Endothelial cell of umbilical vein (primary cell): ENCODE data around the gene MTA2. TPM values are rescaled to one million over a fixed set of nuclear protein-coding genes. Genes with fewer than 3 reads are reported as not detected.

Experiments
- BruUV-seq: library from RNA; stranded (reverse); fragments of 400-500 nt; replicated peaks from 2 replicates; lab custom pipeline; 2021; lab: Mats Ljungman, UMichigan
- CTCF ChIA-PET: fragments of 300-600, 350-600 bp; sonication (Branson Sonifier 250); formaldehyde crosslinking; loops from one replicate; lab custom pipeline; 2021; ENCODE audit warnings: antibody characterized with exemption, inconsistent platforms; lab: Charles Lee
- POLR2A ChIA-PET: fragments of 300-600, 350-600 bp; sonication (Branson Sonifier 250); formaldehyde crosslinking; loops from one replicate; lab custom pipeline; 2021; ENCODE audit warnings: antibody characterized with exemption, inconsistent platforms; lab: Charles Lee
- DNase-seq: peaks from one replicate; pipeline ENCODE4 v3.0.0-alpha.2; 2011; ENCODE audit warnings: low read depth, low spot score
- FAIRE-seq: peaks from 2 replicates; lab custom pipeline; 2011; peaks lifted over from hg19 to GRCh38; lab: Jason Lieb, UNC
- H2AFZ ChIP-seq: 2 replicates; pipeline ENCODE4 v1.6.0; 2012; ENCODE audit warnings: low read depth, low read length, control low read depth, inconsistent platforms
- H3K27ac ChIP-seq: 2 replicates; pipeline ENCODE4 v1.5.1; 2011; ENCODE audit warnings: low read depth, mild to moderate bottlenecking, control low read depth, low read length, moderate library complexity; ENCODE audit not compliant: insufficient read depth
- H3K27me3 ChIP-seq, 2 experiments: 2 replicates each; pipeline versions ENCODE4 v1.6.0 to v1.6.1; 2011; ENCODE audit warnings: low read length in 2 of 2, mixed read lengths in 1 of 2; ENCODE audit not compliant: control insufficient read depth in 2 of 2, insufficient read depth in 2 of 2
- H3K36me3 ChIP-seq, 2 experiments: 2 replicates in 1 of 2; 3 replicates in 1 of 2; pipeline ENCODE4 v1.5.1; 2011; ENCODE audit warnings: low read length in 2 of 2, mild to moderate bottlenecking in 1 of 2, moderate library complexity in 1 of 2; ENCODE audit not compliant: control insufficient read depth in 2 of 2, insufficient read depth in 2 of 2; ENCODE audit errors: extremely low read depth in 1 of 2
- H3K4me1 ChIP-seq: 3 replicates; pipeline ENCODE4 v1.5.1; 2011; ENCODE audit warnings: mild to moderate bottlenecking, low read length; ENCODE audit not compliant: control insufficient read depth, insufficient read depth; ENCODE audit errors: extremely low read depth
- H3K4me2 ChIP-seq: 2 replicates; pipeline ENCODE4 v1.6.1; 2011; ENCODE audit warnings: low read length, control low read depth, mixed read lengths; ENCODE audit not compliant: insufficient read depth
- H3K4me3 ChIP-seq, 3 experiments: fragments of 200-600 bp in 1 of 3; sonication (generic), shearing (Covaris generic) in 1 of 3; replicated peaks in 1 of 3; 2 replicates each; pipeline ENCODE4 v1.5.1; 2011 to 2016; ENCODE audit warnings: control low read depth in 3 of 3, low read length in 3 of 3, mild to moderate bottlenecking in 2 of 3, inconsistent platforms in 1 of 3, low read depth in 1 of 3, moderate library complexity in 1 of 3; ENCODE audit not compliant: insufficient read depth in 1 of 3
- H3K79me2 ChIP-seq: 2 replicates; pipeline ENCODE4 v1.6.0; 2012; ENCODE audit warnings: low read length, inconsistent platforms; ENCODE audit not compliant: control insufficient read depth, insufficient read depth
- H3K9ac ChIP-seq: replicated peaks from 2 replicates; pipeline ENCODE3; 2011; ENCODE audit warnings: low read length, control low read depth; ENCODE audit not compliant: insufficient read depth; ENCODE audit errors: extremely low read depth
- H3K9me1 ChIP-seq: replicated peaks from 3 replicates; pipeline ENCODE4 v1.6.0; 2011; ENCODE audit warnings: mild to moderate bottlenecking, low read length; ENCODE audit not compliant: control insufficient read depth, insufficient read depth; ENCODE audit errors: extremely low read depth
- H3K9me3 ChIP-seq: replicated peaks from 2 replicates; pipeline ENCODE4 v1.5.1; 2012; ENCODE audit warnings: low read length, inconsistent platforms; ENCODE audit not compliant: control insufficient read depth, insufficient read depth
- H4K20me1 ChIP-seq: replicated peaks from 2 replicates; pipeline ENCODE3; 2011; ENCODE audit warnings: mild to moderate bottlenecking, low read length; ENCODE audit not compliant: control insufficient read depth, insufficient read depth; ENCODE audit errors: extremely low read depth
- EZH2 ChIP-seq: IDR thresholded peaks from 2 replicates; pipeline ENCODE4 v1.6.1; 2012; ENCODE audit warnings: borderline replicate concordance, low read depth, mild to moderate bottlenecking, moderate library complexity, low read length, inconsistent platforms; ENCODE audit not compliant: severe bottlenecking
- FOS ChIP-seq: IDR thresholded peaks from 2 replicates; pipeline ENCODE4 v1.6.1; 2011; ENCODE audit warnings: mild to moderate bottlenecking, low read length, moderate library complexity, borderline replicate concordance; ENCODE audit not compliant: insufficient read depth
- JUN ChIP-seq: IDR thresholded peaks from 2 replicates; pipeline ENCODE4 v1.6.1; 2011; ENCODE audit warnings: borderline replicate concordance, low read depth; ENCODE audit not compliant: insufficient read length, insufficient read depth
- MYC ChIP-seq: IDR thresholded peaks from one replicate; pipeline ENCODE4 v1.6.1; 2011; ENCODE audit warnings: mild to moderate bottlenecking, low read depth, low read length
- POLR2A ChIP-seq: IDR thresholded peaks from 2 replicates; pipeline ENCODE4 v1.6.1; 2012; ENCODE audit warnings: low read depth, mild to moderate bottlenecking, control low read depth, low read length
- POLR2AphosphoS5 ChIP-seq: IDR thresholded peaks from 2 replicates; pipeline ENCODE4 v1.6.1; 2012; ENCODE audit warnings: low read depth, mild to moderate bottlenecking, control low read depth, low read length, moderate library complexity; ENCODE audit not compliant: insufficient read depth
- dilution Hi-C: fragments of 300-500 bp; cut with MboI; formaldehyde crosslinking; loops from one replicate; pipeline ENCODE4 v1.15.0; 2019; ENCODE audit warnings: low sequenced_read_pairs; ENCODE audit not compliant: extremely low pct_ligation_motif_present
- intact Hi-C: fragments of 100-400 bp; cut with micrococcal nuclease; formaldehyde crosslinking; loops from one replicate; pipeline ENCODE4 v1.10.0; 2022
- polyA plus RNA-seq, 4 experiments: library from polyadenylated mRNA; depleted of rRNA in 3 of 4; stranded (reverse) in 3 of 4; unstranded in 1 of 4; fragments of >200 nt; gene quantifications; 2 replicates each; pipeline versions ENCODE4 v1.2.1 to v1.2.3, GENCODE V29; 2011 to 2012; ENCODE audit warnings: missing spikeins in 1 of 4
- total RNA-seq: library from RNA; stranded (reverse); gene quantifications from 2 replicates; pipeline ENCODE4 v1.2.3, GENCODE V29; 2021
- TF ChIP-seq, protein P1 (sequence below): IDR thresholded peaks from 2 replicates; pipeline ENCODE4 v1.6.1; 2011; ENCODE audit not compliant: insufficient read depth, insufficient read length
- TF ChIP-seq, protein P2 (sequence below), 2 donors: IDR thresholded peaks; 1 replicate in 1 of 2; 2 replicates in 1 of 2; pipeline ENCODE4 v1.5.1; 2011; ENCODE audit warnings: low read length in 2 of 2, mild to moderate bottlenecking in 2 of 2, moderate library complexity in 2 of 2, control low read depth in 1 of 2, inconsistent platforms in 1 of 2, low read depth in 1 of 2; ENCODE audit not compliant: insufficient read depth in 1 of 2; ENCODE audit errors: extremely low read depth in 1 of 2

MTA2 gene
- total and polyA plus RNA-seq, 2 donors (not counting 3 experiments of a cell fraction or from before 2014, with no cell fraction given), result 40.4 to 166 TPM

DNA sequence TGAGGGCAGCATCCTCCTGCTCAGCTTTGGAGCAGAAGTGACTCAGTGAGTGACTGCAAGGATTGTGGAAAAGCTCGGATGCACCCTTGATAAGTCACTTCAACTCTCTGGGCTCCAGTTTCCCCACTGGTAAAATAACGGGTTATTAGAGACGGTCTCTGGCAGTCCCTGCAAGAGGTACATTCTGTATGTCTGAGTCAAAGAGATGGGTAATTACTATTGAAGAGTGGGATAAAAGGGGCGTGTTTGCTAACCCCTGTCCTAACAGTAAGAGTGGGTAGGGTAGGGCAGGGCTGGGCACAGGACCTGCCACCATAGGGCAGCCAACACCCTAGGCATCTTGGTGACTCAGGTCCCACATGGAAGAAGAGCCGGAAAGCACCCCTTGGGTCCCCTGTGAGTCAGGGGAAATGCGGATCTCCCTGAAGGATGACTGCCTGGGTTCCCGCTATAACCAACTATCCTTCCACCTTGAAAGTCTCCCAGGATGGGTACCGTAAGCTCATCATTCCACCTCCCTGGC, 47.8 kb downstream of the MTA2 start:
- BruUV-seq, result TSS peak; percentile 45
- CTCF ChIA-PET, result interaction anchor here (1.0 to 15.7 kb wide), 9 partner anchors 9 to 159 kb away, joined by 4 to 376 read pairs (median 8); partner anchors contain the start of genes AHNAK and TUT1
- intact Hi-C loops, result loop anchor here (1.0 to 5.0 kb wide), 2 partner anchors 9 to 288 kb away; no protein-coding TSS in a partner anchor

More for the DNA sequence above, 47.8 kb downstream of the MTA2 start:
- Histone ChIP-seq H3K9ac (peak overlapping the region; percentile 36), H3K9me1 (no peaks in the 10 kb centered on the region), H4K20me1 (no peaks in the 10 kb centered on the region), H3K9me3 (no peaks in the 10 kb centered on the region), H3K27ac (peak overlapping the region; percentile 91), H3K4me3 (no peak overlapping the region), H3K27me3 (no peaks in the 10 kb centered on the region), H2AFZ (peak overlapping the region; percentile 5), H3K4me1 (peaks cover 66% of the 10 kb centered on the region), H3K4me2 (peak overlapping the region; percentile 59), H3K36me3 (peaks cover 3 to 4% of the 10 kb centered on the region in 2 experiments), H3K79me2 (peaks cover 5% of the 10 kb centered on the region)
- TF ChIP-seq JUN, result no peak
- TF ChIP-seq, protein P1, sequence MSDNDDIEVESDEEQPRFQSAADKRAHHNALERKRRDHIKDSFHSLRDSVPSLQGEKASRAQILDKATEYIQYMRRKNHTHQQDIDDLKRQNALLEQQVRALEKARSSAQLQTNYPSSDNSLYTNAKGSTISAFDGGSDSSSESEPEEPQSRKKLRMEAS, result no peak
- TF ChIP-seq POLR2AphosphoS5, result no peak
- no peak for TF ChIP-seq EZH2
- TF ChIP-seq, protein P2, sequence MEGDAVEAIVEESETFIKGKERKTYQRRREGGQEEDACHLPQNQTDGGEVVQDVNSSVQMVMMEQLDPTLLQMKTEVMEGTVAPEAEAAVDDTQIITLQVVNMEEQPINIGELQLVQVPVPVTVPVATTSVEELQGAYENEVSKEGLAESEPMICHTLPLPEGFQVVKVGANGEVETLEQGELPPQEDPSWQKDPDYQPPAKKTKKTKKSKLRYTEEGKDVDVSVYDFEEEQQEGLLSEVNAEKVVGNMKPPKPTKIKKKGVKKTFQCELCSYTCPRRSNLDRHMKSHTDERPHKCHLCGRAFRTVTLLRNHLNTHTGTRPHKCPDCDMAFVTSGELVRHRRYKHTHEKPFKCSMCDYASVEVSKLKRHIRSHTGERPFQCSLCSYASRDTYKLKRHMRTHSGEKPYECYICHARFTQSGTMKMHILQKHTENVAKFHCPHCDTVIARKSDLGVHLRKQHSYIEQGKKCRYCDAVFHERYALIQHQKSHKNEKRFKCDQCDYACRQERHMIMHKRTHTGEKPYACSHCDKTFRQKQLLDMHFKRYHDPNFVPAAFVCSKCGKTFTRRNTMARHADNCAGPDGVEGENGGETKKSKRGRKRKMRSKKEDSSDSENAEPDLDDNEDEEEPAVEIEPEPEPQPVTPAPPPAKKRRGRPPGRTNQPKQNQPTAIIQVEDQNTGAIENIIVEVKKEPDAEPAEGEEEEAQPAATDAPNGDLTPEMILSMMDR (IDR thresholded peaks at IDR 0.05; ENCODE audit: extremely low read depth in 1 of 2, insufficient read depth in 1 of 2, low read depth in 1 of 2, low read length in 2 of 2), result no peak
- TF ChIP-seq FOS, result peak; percentile 49
- TF ChIP-seq MYC, result no peak
- peak; percentile 8 for TF ChIP-seq POLR2A
- DNase-seq (no peak), FAIRE-seq (no peak)
- dilution Hi-C loops, result no loop called here
- POLR2A ChIA-PET, result interaction anchor here (1.4 to 2.3 kb wide), 4 partner anchors 9 to 111 kb away, joined by 5 to 10 read pairs (median 7); partner anchors contain the start of genes C11orf98, CSKMT, EEF1G and TUT1
